A549 (cell line): ENCODE measurements around the gene ZNF57. TPM values are rescaled to one million over a fixed set of nuclear protein-coding genes. Genes with fewer than 3 reads are reported as not detected.

Source experiments
- ATAC-seq, 2 experiments: fragments of 200-7000 bp in 1 of 2; fragments of >200 bp in 1 of 2; cut with Nextera tagmentation in 1 of 2; cut with Tn5 transposase in 1 of 2; 3 replicates each; pipeline versions ENCODE4 v1.8.0 to v1.9.1; 2018 to 2020; ENCODE audit warnings: mild to moderate bottlenecking in 1 of 2, moderate library complexity in 1 of 2
- CTCF ChIA-PET: fragments of 300-600 bp; sonication (Branson Sonifier 250); formaldehyde crosslinking; extraction: SDS; loops from one replicate; lab custom pipeline; 2021; ENCODE audit warnings: antibody characterized with exemption, inconsistent platforms; lab: Yijun Ruan, JAX
- POLR2A ChIA-PET: fragments of 350-600 bp; formaldehyde crosslinking; extraction: SDS; loops from one replicate; lab custom pipeline; 2021; ENCODE audit warnings: antibody characterized with exemption, inconsistent platforms; lab: Yijun Ruan, JAX
- DNase-seq, 2 experiments: peaks; one replicate each; pipeline versions ENCODE4 v3.0.0 to v3.0.0-alpha.2; 2011 to 2016; ENCODE audit warnings: low read depth in 1 of 2, low spot score in 1 of 2
- FAIRE-seq: peaks from 2 replicates; lab custom pipeline; 2011; peaks lifted over from hg19 to GRCh38; lab: Jason Lieb, UNC
- H3K27ac ChIP-seq, 2 experiments: fragments of >200 bp; sonication (Bioruptor Twin); formaldehyde crosslinking; 3 replicates each; pipeline ENCODE4 v1.5.1; 2016 to 2017
- H3K4me1 ChIP-seq: fragments of >200 bp; sonication (Bioruptor Twin); formaldehyde crosslinking; 3 replicates; pipeline ENCODE4 v1.6.1; 2016
- H3K4me2 ChIP-seq: fragments of >200 bp; sonication (Bioruptor Twin); formaldehyde crosslinking; 3 replicates; pipeline ENCODE4 v1.6.1; 2016
- H3K4me3 ChIP-seq: fragments of >200 bp; sonication (Bioruptor Twin); formaldehyde crosslinking; 3 replicates; pipeline ENCODE4 v1.5.1; 2016
- H3K9me3 ChIP-seq: fragments of >200 bp; sonication (Bioruptor Twin); formaldehyde crosslinking; 3 replicates; pipeline ENCODE4 v1.6.1; 2016
- CHD4 ChIP-seq: fragments of 200-600 bp; sonication (generic); IDR thresholded peaks from 2 replicates; pipeline ENCODE4 v1.6.1; 2016; ENCODE audit warnings: antibody characterized with exemption, mild to moderate bottlenecking, borderline replicate concordance
- FOSB ChIP-seq: fragments of 250-450 bp; sonication (Bioruptor Pico); IDR thresholded peaks from 2 replicates; pipeline ENCODE4 v1.5.0; 2020; ENCODE audit warnings: mild to moderate bottlenecking, moderate library complexity
- FOSL2 ChIP-seq, 2 experiments: fragments of 450-650 bp in 1 of 2; fragments of >200 bp in 1 of 2; sonication (Bioruptor Twin) in 1 of 2; formaldehyde crosslinking; IDR thresholded peaks; 2 replicates each; pipeline versions ENCODE4 v1.5.0 to v1.6.1; 2016 to 2020; ENCODE audit warnings: mild to moderate bottlenecking in 1 of 2, moderate library complexity in 1 of 2
- HOXB13 ChIP-seq: fragments of 250-450 bp; sonication (Bioruptor Pico); IDR thresholded peaks from 2 replicates; pipeline ENCODE4 v1.5.0; 2020; ENCODE audit warnings: low read depth, mild to moderate bottlenecking, moderate library complexity
- MAX ChIP-seq: IDR thresholded peaks from 2 replicates; pipeline ENCODE4 v1.6.1; 2012
- NFE2L2 ChIP-seq: fragments of 150-350 bp; conservative IDR thresholded peaks from 2 replicates; pipeline ENCODE4 v1.6.1; 2014; ENCODE audit warnings: low read length
- RARB ChIP-seq: fragments of 250-450 bp; sonication (Bioruptor Pico); IDR thresholded peaks from 2 replicates; pipeline ENCODE4 v1.8.0; 2021; ENCODE audit warnings: mild to moderate bottlenecking, moderate library complexity
- ZC3H11A ChIP-seq: fragments of 450-650 bp; IDR thresholded peaks from 2 replicates; pipeline ENCODE4 v1.6.1; 2014; ENCODE audit warnings: antibody characterized with exemption, mild to moderate bottlenecking
- ZFP36 ChIP-seq: fragments of 450-650 bp; IDR thresholded peaks from 2 replicates; pipeline ENCODE4 v1.6.1; 2014; ENCODE audit warnings: borderline replicate concordance; ENCODE audit not compliant: partially characterized antibody
- ZNF302 ChIP-seq: fragments of 250-450 bp; sonication (Bioruptor Pico); IDR thresholded peaks from 2 replicates; pipeline ENCODE4 v1.9.0; 2021; ENCODE audit warnings: inconsistent platforms, mild to moderate bottlenecking, moderate library complexity
- WGBS: methylation state at CpG from one replicate; pipeline ENCODE4 v1.1.6; 2017; ENCODE audit errors: missing lambda C conversion rate; 5-methylcytosine and 5-hydroxymethylcytosine counted together
- polyA plus RNA-seq, 4 experiments: library from polyadenylated mRNA; depleted of rRNA in 3 of 4; stranded (reverse); fragments of >200 nt; fragmentation: RNase III in 1 of 4; extraction: RNeasy Plus Mini Kit Qiagen cat#74134 plus additional on column Dnase treatment in 1 of 4; gene quantifications; 2 replicates in 3 of 4; 3 replicates in 1 of 4; pipeline ENCODE4 v1.2.3, GENCODE V29; 2011 to 2017
- TF ChIP-seq, protein P1 (sequence below): fragments of 200-600 bp; sonication (generic); IDR thresholded peaks from 2 replicates; pipeline ENCODE4 v1.6.1; 2016; ENCODE audit warnings: antibody characterized with exemption, mild to moderate bottlenecking, moderate library complexity
- TF ChIP-seq, protein P2 (sequence below): fragments of >200 bp; sonication (Bioruptor Twin); formaldehyde crosslinking; IDR thresholded peaks from 3 replicates; pipeline ENCODE4 v1.6.1; 2016
- TF ChIP-seq, protein P3 (sequence below): IDR thresholded peaks from 2 replicates; pipeline ENCODE4 v1.6.1; 2012; ENCODE audit warnings: low read depth, borderline replicate concordance

ZNF57 gene
- polyA plus RNA-seq, 2 of the 4 experiments (the other 2 are of a cell fraction), result 2.5 to 2.6 TPM

- TF ChIP-seq, protein P1, sequence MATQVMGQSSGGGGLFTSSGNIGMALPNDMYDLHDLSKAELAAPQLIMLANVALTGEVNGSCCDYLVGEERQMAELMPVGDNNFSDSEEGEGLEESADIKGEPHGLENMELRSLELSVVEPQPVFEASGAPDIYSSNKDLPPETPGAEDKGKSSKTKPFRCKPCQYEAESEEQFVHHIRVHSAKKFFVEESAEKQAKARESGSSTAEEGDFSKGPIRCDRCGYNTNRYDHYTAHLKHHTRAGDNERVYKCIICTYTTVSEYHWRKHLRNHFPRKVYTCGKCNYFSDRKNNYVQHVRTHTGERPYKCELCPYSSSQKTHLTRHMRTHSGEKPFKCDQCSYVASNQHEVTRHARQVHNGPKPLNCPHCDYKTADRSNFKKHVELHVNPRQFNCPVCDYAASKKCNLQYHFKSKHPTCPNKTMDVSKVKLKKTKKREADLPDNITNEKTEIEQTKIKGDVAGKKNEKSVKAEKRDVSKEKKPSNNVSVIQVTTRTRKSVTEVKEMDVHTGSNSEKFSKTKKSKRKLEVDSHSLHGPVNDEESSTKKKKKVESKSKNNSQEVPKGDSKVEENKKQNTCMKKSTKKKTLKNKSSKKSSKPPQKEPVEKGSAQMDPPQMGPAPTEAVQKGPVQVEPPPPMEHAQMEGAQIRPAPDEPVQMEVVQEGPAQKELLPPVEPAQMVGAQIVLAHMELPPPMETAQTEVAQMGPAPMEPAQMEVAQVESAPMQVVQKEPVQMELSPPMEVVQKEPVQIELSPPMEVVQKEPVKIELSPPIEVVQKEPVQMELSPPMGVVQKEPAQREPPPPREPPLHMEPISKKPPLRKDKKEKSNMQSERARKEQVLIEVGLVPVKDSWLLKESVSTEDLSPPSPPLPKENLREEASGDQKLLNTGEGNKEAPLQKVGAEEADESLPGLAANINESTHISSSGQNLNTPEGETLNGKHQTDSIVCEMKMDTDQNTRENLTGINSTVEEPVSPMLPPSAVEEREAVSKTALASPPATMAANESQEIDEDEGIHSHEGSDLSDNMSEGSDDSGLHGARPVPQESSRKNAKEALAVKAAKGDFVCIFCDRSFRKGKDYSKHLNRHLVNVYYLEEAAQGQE, result no peak
- TF ChIP-seq ZC3H11A, result no peak
- TF ChIP-seq, all 56 proteins: peak for 9
These were observed 49.8 kb downstream of the ZNF57 start (continued) for GRCh38 chr19:2950286-2951124.

DNA sequence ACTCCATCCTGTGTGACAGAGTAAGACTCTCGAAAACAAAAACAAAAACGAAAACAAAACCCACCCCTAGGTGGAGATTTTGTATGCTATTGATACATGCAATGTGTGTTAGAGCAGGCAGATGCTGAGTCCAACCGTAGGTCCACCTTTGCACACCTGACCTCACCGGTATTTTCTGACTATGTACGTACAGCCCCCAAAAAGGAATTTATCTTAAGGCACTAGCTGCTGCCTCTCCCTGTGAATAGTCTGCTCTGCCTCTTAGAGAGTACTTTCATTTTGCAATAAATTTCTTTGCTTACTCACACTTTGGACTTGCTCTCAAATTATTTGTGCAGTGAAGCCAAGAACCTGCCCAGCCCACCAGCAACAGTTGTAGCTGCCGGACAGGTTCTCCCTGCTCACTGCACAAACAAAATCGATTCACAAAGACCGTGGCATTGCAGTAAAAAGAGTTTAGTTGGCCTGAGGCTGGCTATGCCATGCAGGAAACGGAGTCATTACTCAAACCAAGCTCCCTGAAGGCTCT, 52.3 kb downstream of the ZNF57 start:
- CTCF ChIA-PET, result interaction anchor here (1.3 to 4.8 kb wide), 3 partner anchors 10 to 210 kb away, joined by 4 to 76 read pairs (median 25); no protein-coding TSS in a partner anchor
- no peak overlapping the region for H3K4me3 ChIP-seq
- FAIRE-seq (no peak), ATAC-seq (no peak), DNase-seq (no peak)
- POLR2A ChIA-PET, result no interaction called here
- WGBS, result 35% methylated on average over 8 of the region's 9 CpGs
- H3K27ac ChIP-seq, result no peak overlapping the region
- H3K4me1 ChIP-seq, result peaks cover 6% of the 10 kb centered on the region
- TF ChIP-seq FOSB (no peak), RARB (CRISPR knock-in tag) (no peak)
- TF ChIP-seq, protein P2, sequence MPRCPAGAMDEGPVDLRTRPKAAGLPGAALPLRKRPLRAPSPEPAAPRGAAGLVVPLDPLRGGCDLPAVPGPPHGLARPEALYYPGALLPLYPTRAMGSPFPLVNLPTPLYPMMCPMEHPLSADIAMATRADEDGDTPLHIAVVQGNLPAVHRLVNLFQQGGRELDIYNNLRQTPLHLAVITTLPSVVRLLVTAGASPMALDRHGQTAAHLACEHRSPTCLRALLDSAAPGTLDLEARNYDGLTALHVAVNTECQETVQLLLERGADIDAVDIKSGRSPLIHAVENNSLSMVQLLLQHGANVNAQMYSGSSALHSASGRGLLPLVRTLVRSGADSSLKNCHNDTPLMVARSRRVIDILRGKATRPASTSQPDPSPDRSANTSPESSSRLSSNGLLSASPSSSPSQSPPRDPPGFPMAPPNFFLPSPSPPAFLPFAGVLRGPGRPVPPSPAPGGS, result no peak
- TF ChIP-seq, protein P3, sequence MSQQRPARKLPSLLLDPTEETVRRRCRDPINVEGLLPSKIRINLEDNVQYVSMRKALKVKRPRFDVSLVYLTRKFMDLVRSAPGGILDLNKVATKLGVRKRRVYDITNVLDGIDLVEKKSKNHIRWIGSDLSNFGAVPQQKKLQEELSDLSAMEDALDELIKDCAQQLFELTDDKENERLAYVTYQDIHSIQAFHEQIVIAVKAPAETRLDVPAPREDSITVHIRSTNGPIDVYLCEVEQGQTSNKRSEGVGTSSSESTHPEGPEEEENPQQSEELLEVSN, result no peak
- H3K4me2 ChIP-seq, result no peak overlapping the region
- no peaks in the 10 kb centered on the region for H3K9me3 ChIP-seq

DNA sequence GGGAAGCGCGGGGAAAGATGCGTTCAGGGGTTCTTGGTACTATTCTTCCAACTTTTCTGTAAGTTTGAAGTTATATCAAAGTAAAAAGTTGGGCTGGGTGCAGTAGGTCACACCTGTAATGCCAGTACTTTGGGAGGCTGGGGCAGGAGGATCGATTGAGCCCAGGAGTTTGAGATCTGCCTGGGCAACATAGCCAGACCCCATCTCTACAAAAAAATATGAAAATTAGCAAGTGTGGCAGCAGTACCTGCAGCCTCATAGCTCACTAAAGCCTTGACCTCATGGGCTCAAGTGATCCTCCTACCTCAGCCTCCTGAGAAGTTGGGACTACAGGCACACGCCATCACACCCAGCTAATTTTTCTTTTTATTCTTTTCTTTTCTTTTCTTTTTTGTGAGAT, 56.4 kb downstream of the ZNF57 start:
- ChIA-PET POLR2A (no interaction called here), CTCF (interaction anchor here (0.7 to 12.8 kb wide), 7 partner anchors 12 to 202 kb away, joined by 3 to 127 read pairs (median 3); no protein-coding TSS in a partner anchor)
- TF ChIP-seq NFE2L2 (no peak), HOXB13 (CRISPR knock-in tag) (no peak), ZFP36 (no peak), FOSL2 (IDR thresholded peaks at IDR 0.05) (no peak), FOSL2 (CRISPR knock-in tag; IDR thresholded peaks at IDR 0.05) (no peak), MAX (no peak), ZNF302 (CRISPR knock-in tag) (no peak), CHD4 (no peak)
- no peaks in the 10 kb centered on the region for H3K4me1 ChIP-seq
- 70% methylated on average over 5 of the region's 5 CpGs for WGBS
- H3K4me2 ChIP-seq, result no peak overlapping the region
- ATAC-seq (no peak), DNase-seq (no peak), FAIRE-seq (no peak)
- no peaks in the 10 kb centered on the region for H3K9me3 ChIP-seq
- H3K4me3 ChIP-seq, result no peak overlapping the region
- H3K27ac ChIP-seq, result no peak overlapping the region
